Measurements from ENCODE around the gene ME3. TPM values are rescaled to one million over a fixed set of nuclear protein-coding genes. Genes with fewer than 3 reads are reported as not detected.

The ME3 gene
- total RNA-seq, 6 experiments from 2014 or later, result 1.9 to 8.5 (median 4.6) TPM

DNA sequence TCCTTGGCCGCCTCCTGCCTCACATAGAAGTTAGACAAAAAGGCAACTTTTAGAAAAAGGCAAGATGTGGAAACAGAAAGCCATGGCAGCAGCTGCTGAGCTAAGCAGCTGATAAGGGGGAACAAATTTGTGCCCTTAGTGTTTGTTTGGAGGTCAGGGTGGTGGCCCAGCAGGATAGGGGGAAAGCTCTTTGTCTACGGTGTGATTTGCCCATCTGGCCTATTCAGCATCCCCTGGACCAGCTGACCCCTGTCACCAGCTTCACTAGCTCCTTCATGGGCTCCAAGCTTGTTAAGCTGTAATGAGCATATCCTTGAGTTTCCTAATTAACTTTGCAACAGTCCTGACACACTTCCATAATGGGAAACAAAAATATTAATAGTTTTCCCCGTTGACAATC, 5.9 kb upstream of the ME3 start:
- WGBS (ENCODE audit: insufficient coverage, low coverage, low lambda C conversion rate, missing lambda C conversion rate), result 73% methylated on average over 3 of the region's 3 CpGs
- no peak for ATAC-seq
- no peak overlapping the region for H3K4me3 ChIP-seq
- no peak for TF ChIP-seq POLR2A (IDR thresholded peaks at IDR 0.05)
- DNase-seq, result no peak
- no peak overlapping the region for H3K27ac ChIP-seq
- peaks cover 0 to 5% (median 3%) of the 10 kb centered on the region in 4 donors for H3K4me1 ChIP-seq
- H3K9me3 ChIP-seq, result no peaks in the 10 kb centered on the region
- H3K36me3 ChIP-seq, result no peaks in the 10 kb centered on the region
- intact Hi-C loops (cut with DNase I), result no loop called here
- H3K27me3 ChIP-seq, result no peaks in the 10 kb centered on the region

DNA sequence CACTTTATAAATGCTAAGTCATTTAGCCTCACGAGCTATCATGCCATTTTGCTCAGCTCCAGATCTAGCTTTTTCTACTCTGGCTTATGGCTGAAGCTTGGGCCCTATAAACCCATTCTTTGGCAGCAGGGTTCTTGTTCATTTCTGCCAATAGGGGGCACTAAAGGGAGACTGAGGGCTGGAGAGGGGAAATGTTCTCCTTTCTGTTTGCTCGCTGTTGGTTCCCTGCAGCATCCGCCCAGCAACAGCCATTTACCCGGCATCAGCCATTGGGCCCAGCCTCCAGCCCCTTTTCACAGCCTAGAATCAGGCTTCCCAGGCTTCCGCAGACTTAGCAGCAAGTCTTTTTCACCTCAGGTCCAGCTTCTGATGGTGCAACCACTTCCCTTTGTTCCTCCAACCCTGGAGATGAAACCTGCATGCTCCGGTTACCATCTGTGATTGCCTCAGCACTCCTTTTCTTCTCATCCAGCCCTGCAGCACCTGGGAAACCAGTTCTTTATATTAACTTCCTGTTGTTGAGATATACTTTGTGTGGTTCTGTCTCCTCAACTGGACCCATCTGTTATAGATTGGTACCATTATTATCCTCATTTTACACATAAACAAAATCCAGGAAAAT, 4.2 kb upstream of the ME3 start:
- H3K36me3 ChIP-seq, result no peaks in the 10 kb centered on the region
- no peak for DNase-seq
- no peaks in the 10 kb centered on the region for H3K27me3 ChIP-seq
- H3K4me1 ChIP-seq, result peaks cover 0 to 12% (median 4%) of the 10 kb centered on the region in 4 donors
- intact Hi-C loops (cut with DNase I), result no loop called here
- no peak overlapping the region for H3K4me3 ChIP-seq
- no peak for TF ChIP-seq POLR2A (IDR thresholded peaks at IDR 0.05)
- TF ChIP-seq, protein P1, sequence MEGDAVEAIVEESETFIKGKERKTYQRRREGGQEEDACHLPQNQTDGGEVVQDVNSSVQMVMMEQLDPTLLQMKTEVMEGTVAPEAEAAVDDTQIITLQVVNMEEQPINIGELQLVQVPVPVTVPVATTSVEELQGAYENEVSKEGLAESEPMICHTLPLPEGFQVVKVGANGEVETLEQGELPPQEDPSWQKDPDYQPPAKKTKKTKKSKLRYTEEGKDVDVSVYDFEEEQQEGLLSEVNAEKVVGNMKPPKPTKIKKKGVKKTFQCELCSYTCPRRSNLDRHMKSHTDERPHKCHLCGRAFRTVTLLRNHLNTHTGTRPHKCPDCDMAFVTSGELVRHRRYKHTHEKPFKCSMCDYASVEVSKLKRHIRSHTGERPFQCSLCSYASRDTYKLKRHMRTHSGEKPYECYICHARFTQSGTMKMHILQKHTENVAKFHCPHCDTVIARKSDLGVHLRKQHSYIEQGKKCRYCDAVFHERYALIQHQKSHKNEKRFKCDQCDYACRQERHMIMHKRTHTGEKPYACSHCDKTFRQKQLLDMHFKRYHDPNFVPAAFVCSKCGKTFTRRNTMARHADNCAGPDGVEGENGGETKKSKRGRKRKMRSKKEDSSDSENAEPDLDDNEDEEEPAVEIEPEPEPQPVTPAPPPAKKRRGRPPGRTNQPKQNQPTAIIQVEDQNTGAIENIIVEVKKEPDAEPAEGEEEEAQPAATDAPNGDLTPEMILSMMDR (IDR thresholded peaks at IDR 0.05), result peak; percentile 13 to 27 (median 15)
- 71% methylated on average over 3 of the region's 6 CpGs for WGBS (ENCODE audit: insufficient coverage, low coverage, low lambda C conversion rate, missing lambda C conversion rate)
- ATAC-seq, result no peak
- no peak overlapping the region for H3K27ac ChIP-seq
- H3K9me3 ChIP-seq, result no peaks in the 10 kb centered on the region

DNA sequence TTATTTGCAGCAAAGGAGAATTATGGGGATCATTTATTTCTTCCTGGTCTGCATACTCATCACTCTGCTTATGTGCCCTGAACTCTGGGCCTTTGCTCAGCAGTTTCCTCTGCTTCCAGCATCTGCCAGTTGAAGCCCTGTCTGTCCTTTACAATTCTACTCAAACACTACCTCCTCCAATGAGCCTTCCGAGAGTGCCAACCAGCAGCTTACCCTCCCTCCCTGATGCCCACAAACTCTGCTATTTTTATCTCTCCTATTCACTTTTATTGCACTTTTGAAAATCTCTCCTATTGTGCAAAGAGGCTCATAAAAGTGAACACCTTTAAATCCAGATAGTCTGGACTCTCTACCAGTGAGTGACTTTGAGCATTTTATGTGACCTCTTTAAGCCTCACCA, 3.6 kb upstream of the ME3 start:
- Histone ChIP-seq H3K4me1 (peaks cover 0 to 12% (median 6%) of the 10 kb centered on the region in 4 donors), H3K9me3 (no peaks in the 10 kb centered on the region), H3K27ac (no peak overlapping the region), H3K4me3 (no peak overlapping the region), H3K27me3 (no peaks in the 10 kb centered on the region), H3K36me3 (no peaks in the 10 kb centered on the region)
- ATAC-seq (no peak), DNase-seq (no peak)
- WGBS (ENCODE audit: insufficient coverage, low coverage, low lambda C conversion rate, missing lambda C conversion rate), result 88% methylated on average over 1 of the region's 1 CpG
- intact Hi-C loops (cut with DNase I), result no loop called here
- no peak for TF ChIP-seq POLR2A (IDR thresholded peaks at IDR 0.05)
- TF ChIP-seq, protein P1 (IDR thresholded peaks at IDR 0.05), result no peak

DNA sequence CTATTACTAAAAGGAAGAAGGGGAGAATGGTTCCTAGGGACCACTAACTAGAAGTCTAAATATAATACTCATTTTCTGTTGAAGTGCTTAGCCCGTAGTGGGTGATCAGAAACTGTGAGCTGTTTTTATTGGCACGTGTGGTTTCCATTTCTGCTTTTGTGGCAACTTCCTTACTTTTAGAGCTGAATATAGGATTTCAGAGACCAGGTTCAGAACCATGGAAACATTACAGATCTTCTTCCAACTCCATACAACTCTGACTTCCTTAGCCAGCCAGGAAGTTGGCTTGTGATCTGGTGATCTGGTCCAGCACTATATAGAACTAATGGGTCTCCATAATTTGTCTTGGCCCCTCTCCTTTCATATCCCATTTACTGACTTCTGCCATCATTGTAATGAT, 2.6 kb upstream of the ME3 start:
- TF ChIP-seq, protein P1 (IDR thresholded peaks at IDR 0.05), result no peak
- no peak for TF ChIP-seq POLR2A (IDR thresholded peaks at IDR 0.05)
- H3K27me3 ChIP-seq, result no peaks in the 10 kb centered on the region
- no peaks in the 10 kb centered on the region for H3K9me3 ChIP-seq
- 50% methylated on average over 1 of the region's 2 CpGs for WGBS (ENCODE audit: insufficient coverage, low coverage, low lambda C conversion rate, missing lambda C conversion rate)
- no peak overlapping the region for H3K4me3 ChIP-seq
- H3K27ac ChIP-seq, result no peak overlapping the region
- ATAC-seq (no peak), DNase-seq (no peak)
- intact Hi-C loops (cut with DNase I), result no loop called here
- H3K4me1 ChIP-seq, result peaks cover 0 to 15% (median 6%) of the 10 kb centered on the region in 4 donors
- no peaks in the 10 kb centered on the region for H3K36me3 ChIP-seq

DNA sequence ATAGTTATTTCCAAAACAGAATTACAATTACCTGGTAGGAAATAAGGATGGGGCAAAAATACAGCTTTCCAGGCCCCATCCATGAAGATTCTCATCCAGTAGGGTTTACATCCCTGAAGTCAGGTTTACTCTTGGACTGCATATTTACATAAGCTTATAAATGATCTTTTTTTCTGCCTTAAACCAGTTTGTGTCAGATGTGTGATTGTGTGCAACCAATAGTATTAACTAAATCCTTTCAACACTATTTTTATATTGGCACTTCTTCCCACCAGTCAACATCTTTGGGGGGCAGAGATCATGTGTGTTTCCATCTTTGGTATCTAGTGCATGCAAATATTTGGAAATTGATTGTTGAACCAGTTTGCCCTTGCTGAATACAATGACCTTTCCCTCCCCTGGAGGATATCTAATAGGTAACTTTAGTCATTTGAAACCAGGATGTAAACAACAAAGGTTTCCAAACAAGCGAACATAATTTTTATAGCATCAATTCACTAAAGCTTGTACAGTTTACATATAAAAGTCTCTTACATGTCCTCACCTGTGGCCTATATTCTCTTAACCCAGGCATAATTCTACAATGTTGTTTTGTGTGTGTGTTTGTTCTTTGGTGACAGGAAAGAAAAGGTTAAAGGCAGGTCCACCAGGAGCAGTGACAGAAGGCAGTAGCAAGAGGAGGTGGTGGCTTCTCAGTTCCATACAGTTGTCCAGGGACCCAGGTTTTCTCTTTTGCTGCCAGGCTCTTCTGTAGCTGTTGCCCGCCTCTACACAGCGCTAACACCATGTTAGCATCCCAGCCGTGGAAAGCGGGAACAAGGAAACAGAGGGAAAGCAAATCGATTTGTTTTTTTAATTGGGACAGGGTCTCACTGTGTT, 1.7 kb upstream of the ME3 start:
- 77% methylated on average over 6 of the region's 6 CpGs for WGBS (ENCODE audit: insufficient coverage, low coverage, low lambda C conversion rate, missing lambda C conversion rate)

More for the DNA sequence above, 1.7 kb upstream of the ME3 start:
- no peak for TF ChIP-seq POLR2A (IDR thresholded peaks at IDR 0.05)
- TF ChIP-seq, protein P1 (IDR thresholded peaks at IDR 0.05), result no peak
- no peak for DNase-seq
- peak; percentile 38 to 46 (median 44) for ATAC-seq
- intact Hi-C loops (cut with DNase I), result no loop called here
- H3K27ac ChIP-seq, result no peak overlapping the region
- H3K4me1 ChIP-seq, result peaks cover 0 to 15% (median 6%) of the 10 kb centered on the region in 4 donors
- H3K36me3 ChIP-seq, result no peaks in the 10 kb centered on the region
- H3K4me3 ChIP-seq, result no peak overlapping the region
- no peaks in the 10 kb centered on the region for H3K9me3 ChIP-seq
- H3K27me3 ChIP-seq, result no peaks in the 10 kb centered on the region

Data from right lobe of liver (tissue), 6 donors.